B cell (primary cell): ENCODE measurements around the gene FRMD4B. TPM values are rescaled to one million over a fixed set of nuclear protein-coding genes. Genes with fewer than 3 reads are reported as not detected.

Source experiments
- ATAC-seq: fragments of 200-7000 bp; cut with Tn5 transposase; one replicate; pipeline ENCODE4 v1.10.0; 2021; ENCODE audit warnings: low read depth, mild to moderate bottlenecking, moderate number of reproducible peaks, moderate library complexity
- CTCF ChIA-PET: fragments of 350-600 bp; sonication (Branson Sonifier 250); formaldehyde crosslinking; loops from one replicate; lab custom pipeline; 2021; ENCODE audit warnings: antibody characterized with exemption, inconsistent platforms; lab: Charles Lee
- POLR2A ChIA-PET: fragments of 350-600 bp; sonication (Branson Sonifier 250); formaldehyde crosslinking; loops from one replicate; lab custom pipeline; 2021; ENCODE audit warnings: antibody characterized with exemption; lab: Charles Lee
- DNase-seq: peaks from one replicate; pipeline ENCODE4 v3.0.0; 2013
- H2AFZ ChIP-seq: 2 replicates; pipeline ENCODE4 v1.6.1; 2012; ENCODE audit warnings: mild to moderate bottlenecking, low read depth, low read length; ENCODE audit not compliant: insufficient read depth, poor library complexity, severe bottlenecking
- H3K27ac ChIP-seq, 2 donors: 1 replicate in 1 of 2; 2 replicates in 1 of 2; pipeline ENCODE4 v1.5.1; 2012 to 2013; ENCODE audit warnings: low read length in 2 of 2, mild to moderate bottlenecking in 2 of 2, moderate library complexity in 1 of 2
- H3K27me3 ChIP-seq, 4 experiments: fragments of 200-600 bp in 1 of 4; sonication (generic) in 1 of 4; replicated peaks in 1 of 4; 1 replicate in 2 of 4; 2 replicates in 2 of 4; pipeline versions ENCODE4 v1.6.1 to v1.7.0; 2013 to 2016; ENCODE audit warnings: low read length in 3 of 4, mild to moderate bottlenecking in 2 of 4, mixed read lengths in 1 of 4, moderate library complexity in 1 of 4; ENCODE audit not compliant: insufficient read depth in 4 of 4, control insufficient read depth in 3 of 4; ENCODE audit errors: control extremely low read depth in 1 of 4
- H3K36me3 ChIP-seq, 2 experiments: replicated peaks in 1 of 2; 1 replicate in 1 of 2; 2 replicates in 1 of 2; pipeline versions ENCODE4 v1.6.1 to v1.7.1; 2013; ENCODE audit warnings: low read length in 1 of 2; ENCODE audit not compliant: insufficient read depth in 2 of 2, control insufficient read depth in 1 of 2; ENCODE audit errors: control extremely low read depth in 1 of 2, extremely low read depth in 1 of 2
- H3K4me1 ChIP-seq, 2 donors: fragments of 200-600 bp in 1 of 2; sonication (generic) in 1 of 2; 1 replicate in 1 of 2; 2 replicates in 1 of 2; pipeline versions ENCODE4 v1.5.1 to v1.6.1; 2013 to 2017; ENCODE audit warnings: low read length in 2 of 2; ENCODE audit not compliant: control insufficient read depth in 2 of 2, insufficient read depth in 2 of 2
- H3K4me2 ChIP-seq: replicated peaks from 2 replicates; pipeline ENCODE3; 2012; ENCODE audit warnings: mild to moderate bottlenecking, low read depth, low read length; ENCODE audit not compliant: poor library complexity, severe bottlenecking
- H3K4me3 ChIP-seq, 5 experiments: fragments of 200-600 bp in 1 of 5; sonication (generic) in 1 of 5; 1 replicate in 3 of 5; 2 replicates in 2 of 5; pipeline versions ENCODE4 v1.5.1 to v1.7.0; 2011 to 2016; ENCODE audit warnings: low read length in 4 of 5, mild to moderate bottlenecking in 4 of 5, low read depth in 2 of 5, control low read depth in 1 of 5, moderate library complexity in 1 of 5; ENCODE audit not compliant: insufficient read depth in 1 of 5; ENCODE audit errors: control extremely low read depth in 1 of 5, extremely low read depth in 1 of 5
- H3K79me2 ChIP-seq: fragments of 200-600 bp; sonication (generic); one replicate; pipeline ENCODE4 v1.6.0; 2016; ENCODE audit warnings: low read length; ENCODE audit not compliant: control insufficient read depth, insufficient read depth
- H3K9ac ChIP-seq: fragments of 200-600 bp; sonication (generic); 2 replicates; pipeline ENCODE4 v1.6.1; 2017; ENCODE audit warnings: mild to moderate bottlenecking, low read length, moderate library complexity
- H3K9me3 ChIP-seq, 3 donors: one replicate each; pipeline versions ENCODE4 v1.6.1 to v1.7.1; 2013; ENCODE audit warnings: low read length in 2 of 3; ENCODE audit not compliant: control insufficient read depth in 2 of 3, insufficient read depth in 1 of 3; ENCODE audit errors: control extremely low read depth in 1 of 3
- H4K20me1 ChIP-seq: 2 replicates; pipeline ENCODE4 v1.6.0; 2012; ENCODE audit warnings: mild to moderate bottlenecking, low read length; ENCODE audit not compliant: insufficient read depth, control insufficient read depth, poor library complexity, severe bottlenecking
- H3K27ac Mint-ChIP-seq: one replicate; pipeline ENCODE4 v1.8.0; 2021; ENCODE audit warnings: mixed read lengths
- H3K27me3 Mint-ChIP-seq: one replicate; pipeline ENCODE4 v1.8.0; 2021; ENCODE audit warnings: mixed read lengths
- H3K4me1 Mint-ChIP-seq: one replicate; pipeline ENCODE4 v1.8.0; 2021; ENCODE audit warnings: mixed read lengths
- H3K4me3 Mint-ChIP-seq: one replicate; pipeline ENCODE4 v1.8.0; 2021; ENCODE audit warnings: mixed read lengths
- H3K9me3 Mint-ChIP-seq: one replicate; pipeline ENCODE4 v1.8.0; 2022; ENCODE audit warnings: mixed read lengths; ENCODE audit not compliant: insufficient read depth
- CTCF ChIP-seq: fragments of 200-600 bp; IDR thresholded peaks from one replicate; pipeline ENCODE4 v1.8.0; 2022; ENCODE audit warnings: antibody characterized with exemption, mild to moderate bottlenecking
- EZH2 ChIP-seq: IDR thresholded peaks from 2 replicates; pipeline ENCODE4 v1.6.1; 2012; ENCODE audit warnings: borderline replicate concordance, low read depth, mild to moderate bottlenecking, moderate library complexity, low read length; ENCODE audit not compliant: insufficient read depth, poor library complexity, severe bottlenecking
- WGBS: methylation state at CpG from one replicate; pipeline ENCODE4 v1.1.5; 2013; ENCODE audit warnings: missing lambda C conversion rate; ENCODE audit not compliant: insufficient coverage; 5-methylcytosine and 5-hydroxymethylcytosine counted together
- intact Hi-C: fragments of 100-400 bp; cut with micrococcal nuclease; formaldehyde crosslinking; loops from one replicate; pipeline ENCODE4 v1.10.0; 2022
- polyA plus RNA-seq: library from polyadenylated mRNA; depleted of rRNA; stranded (reverse); fragments of >200 nt; gene quantifications from 2 replicates; pipeline ENCODE4 v1.2.3, GENCODE V29; 2012
- total RNA-seq, 2 donors: library from RNA; stranded (reverse); fragments of 120-200 nt in 1 of 2; gene quantifications; 1 replicate in 1 of 2; 2 replicates in 1 of 2; pipeline versions ENCODE4 v1.2.3 to v1.2.4, GENCODE V29; 2013 to 2022

FRMD4B gene
- total and polyA plus RNA-seq, 2 donors (not counting 1 experiment from before 2014, with no cell fraction given): 0.06 to 0.20 TPM

GRCh38 chr3:69332934-69333333 is 53.0 kb downstream of the FRMD4B start:
- intact Hi-C loops: no loop called here
- Histone ChIP-seq H3K9me3 (peaks cover 0 to 4% (median 0%) of the 10 kb centered on the region in 3 donors), H2AFZ (no peak overlapping the region), H3K27ac (no peak overlapping the region), H3K79me2 (no peaks in the 10 kb centered on the region), H3K4me2 (no peak overlapping the region), H3K4me3 (no peak overlapping the region), H3K27me3 (no peaks in the 10 kb centered on the region), H3K9ac (no peak overlapping the region), H3K36me3 (no peaks in the 10 kb centered on the region), H4K20me1 (no peaks in the 10 kb centered on the region), H3K4me1 (peaks cover 4 to 11% of the 10 kb centered on the region in 2 donors)
- Mint-ChIP-seq H3K4me3 (no peak overlapping the region), H3K4me1 (peaks cover 10% of the 10 kb centered on the region), H3K27ac (no peak overlapping the region), H3K9me3 (no peaks in the 10 kb centered on the region), H3K27me3 (peaks cover 21% of the 10 kb centered on the region)
- ATAC-seq: no peak
- ChIA-PET POLR2A (no interaction called here), CTCF (no interaction called here)
- TF ChIP-seq CTCF (no peak), EZH2 (no peak)
- DNase-seq: no peak
- WGBS: no CpG with 5 or more reads among the region's 2 CpGs

GRCh38 chr3:69330891-69331400 is 54.9 kb downstream of the FRMD4B start:
- Histone ChIP-seq H2AFZ (no peak overlapping the region), H3K27ac (no peak overlapping the region), H3K4me2 (no peak overlapping the region), H3K79me2 (no peaks in the 10 kb centered on the region), H4K20me1 (no peaks in the 10 kb centered on the region), H3K4me1 (peaks cover 21 to 27% of the 10 kb centered on the region in 2 donors), H3K27me3 (no peaks in the 10 kb centered on the region), H3K36me3 (no peaks in the 10 kb centered on the region), H3K9ac (no peak overlapping the region), H3K4me3 (no peak overlapping the region), H3K9me3 (no peaks in the 10 kb centered on the region)
- POLR2A ChIA-PET: no interaction called here
- Mint-ChIP-seq H3K4me3 (no peak overlapping the region), H3K27ac (no peak overlapping the region), H3K4me1 (peaks cover 30% of the 10 kb centered on the region), H3K9me3 (no peaks in the 10 kb centered on the region), H3K27me3 (peaks cover 16% of the 10 kb centered on the region)
- DNase-seq (no peak), ATAC-seq (no peak)
- CTCF ChIA-PET: no interaction called here
- TF ChIP-seq CTCF (no peak), EZH2 (no peak)
- intact Hi-C loops: no loop called here
- WGBS: 57% methylated on average over 6 of the region's 10 CpGs
